H9 (cell line): ENCODE results near the gene CLPTM1L. TPM values are rescaled to one million over a fixed set of nuclear protein-coding genes. Genes with fewer than 3 reads are reported as not detected.
A peak's percentile ranks its signal among the peaks of the same experiment; 100 is the strongest.

Experiments
- DNase-seq: peaks from one replicate; pipeline ENCODE4 v3.0.0-alpha.2; 2017
- H2AFZ ChIP-seq: one replicate; pipeline ENCODE4 v1.6.1; 2013; ENCODE audit warnings: mild to moderate bottlenecking, low read length, control low read depth, moderate library complexity
- H2AK5ac ChIP-seq: 2 replicates; pipeline ENCODE4 v1.6.1; 2013; ENCODE audit warnings: low read length, control low read depth, mixed read lengths; ENCODE audit not compliant: insufficient read length
- H2BK120ac ChIP-seq: one replicate; pipeline ENCODE4 v1.6.1; 2013; ENCODE audit warnings: low read depth, mild to moderate bottlenecking, low read length, control low read depth, inconsistent platforms; ENCODE audit not compliant: poor library complexity, severe bottlenecking
- H2BK12ac ChIP-seq: 2 replicates; pipeline ENCODE4 v1.6.1; 2013; ENCODE audit warnings: low read length, control low read depth, mixed read lengths, low read depth; ENCODE audit not compliant: insufficient read length
- H2BK15ac ChIP-seq: 2 replicates; pipeline ENCODE4 v1.6.1; 2013; ENCODE audit warnings: low read depth, low read length, control low read depth
- H2BK20ac ChIP-seq: one replicate; pipeline ENCODE4 v1.6.1; 2013; ENCODE audit warnings: low read depth, mild to moderate bottlenecking, low read length, control low read depth, inconsistent platforms; ENCODE audit not compliant: poor library complexity, severe bottlenecking
- H2BK5ac ChIP-seq: 2 replicates; pipeline ENCODE4 v1.6.1; 2013; ENCODE audit warnings: low read length, control low read depth, mixed read lengths; ENCODE audit not compliant: insufficient read length
- H3K14ac ChIP-seq: 2 replicates; pipeline ENCODE4 v1.6.1; 2013; ENCODE audit warnings: low read length, control low read depth; ENCODE audit not compliant: insufficient read depth
- H3K18ac ChIP-seq: 2 replicates; pipeline ENCODE4 v1.6.1; 2013; ENCODE audit warnings: low read depth, mild to moderate bottlenecking, mixed read lengths, low read length, control low read depth; ENCODE audit not compliant: insufficient read length
- H3K23ac ChIP-seq: 2 replicates; pipeline ENCODE4 v1.6.1; 2013; ENCODE audit warnings: low read length, control low read depth, mixed read lengths, low read depth; ENCODE audit not compliant: insufficient read length
- H3K23me2 ChIP-seq: 2 replicates; pipeline ENCODE4 v1.6.1; 2013; ENCODE audit warnings: low read depth, mild to moderate bottlenecking, mixed read lengths, low read length, control low read depth; ENCODE audit not compliant: insufficient read length, poor library complexity, severe bottlenecking
- H3K27ac ChIP-seq: 2 replicates; pipeline ENCODE4 v1.5.1; 2013; ENCODE audit warnings: low read length, control low read depth, mixed read lengths, low read depth; ENCODE audit not compliant: insufficient read length
- H3K27me3 ChIP-seq: 2 replicates; pipeline ENCODE4 v1.6.1; 2013; ENCODE audit warnings: low read length, control low read depth, inconsistent platforms; ENCODE audit not compliant: insufficient read depth
- H3K4ac ChIP-seq: 2 replicates; pipeline ENCODE4 v1.6.1; 2013; ENCODE audit warnings: low read depth, mild to moderate bottlenecking, control low read depth, inconsistent platforms, low read length, moderate library complexity
- H3K4me1 ChIP-seq: 2 replicates; pipeline ENCODE4 v1.6.1; 2013; ENCODE audit warnings: low read length, control low read depth, inconsistent platforms; ENCODE audit not compliant: insufficient read depth
- H3K4me2 ChIP-seq: 2 replicates; pipeline ENCODE4 v1.6.1; 2013; ENCODE audit warnings: low read length, control low read depth, mixed read lengths; ENCODE audit not compliant: insufficient read length, insufficient read depth
- H3K56ac ChIP-seq: 2 replicates; pipeline ENCODE4 v1.6.1; 2013; ENCODE audit warnings: low read depth, mild to moderate bottlenecking, mixed read lengths, low read length, control low read depth; ENCODE audit not compliant: insufficient read length
- H3K79me1 ChIP-seq: 2 replicates; pipeline ENCODE4 v1.6.1; 2013; ENCODE audit warnings: low read depth, mild to moderate bottlenecking, moderate library complexity, low read length, control low read depth, inconsistent platforms; ENCODE audit not compliant: insufficient read depth, poor library complexity, severe bottlenecking
- H3K79me2 ChIP-seq: 2 replicates; pipeline ENCODE4 v1.6.1; 2013; ENCODE audit warnings: low read length, control low read depth, inconsistent platforms; ENCODE audit not compliant: insufficient read depth
- H3K9ac ChIP-seq: 2 replicates; pipeline ENCODE4 v1.6.1; 2013; ENCODE audit warnings: low read length, control low read depth, mixed read lengths; ENCODE audit not compliant: insufficient read length; ENCODE audit errors: extremely low read depth
- H3K9me3 ChIP-seq: one replicate; pipeline ENCODE4 v1.6.1; 2013; ENCODE audit warnings: low read depth, low read length, inconsistent platforms; ENCODE audit not compliant: control insufficient read depth
- H3T11ph ChIP-seq: one replicate; pipeline ENCODE4 v1.6.1; 2013; ENCODE audit warnings: mild to moderate bottlenecking, low read length, control low read depth, inconsistent platforms
- H4K20me1 ChIP-seq: one replicate; pipeline ENCODE4 v1.6.1; 2013; ENCODE audit not compliant: control insufficient read depth, insufficient read length, insufficient read depth
- H4K5ac ChIP-seq: 2 replicates; pipeline ENCODE4 v1.6.1; 2013; ENCODE audit warnings: low read depth, mild to moderate bottlenecking, mixed read lengths, low read length, control low read depth; ENCODE audit not compliant: insufficient read length
- H4K8ac ChIP-seq: replicated peaks from 2 replicates; pipeline ENCODE4 v1.6.1; 2013; ENCODE audit warnings: low read length, control low read depth, mixed read lengths, low read depth; ENCODE audit not compliant: insufficient read length
- H4K91ac ChIP-seq: 2 replicates; pipeline ENCODE4 v1.6.1; 2013; ENCODE audit warnings: low read depth, mild to moderate bottlenecking, moderate library complexity, mixed read lengths, low read length, control low read depth; ENCODE audit not compliant: insufficient read length
- H3K27ac Mint-ChIP-seq, 3 experiments: 2 replicates in 2 of 3; 3 replicates in 1 of 3; pipeline ENCODE4 v1.8.0; 2020 to 2021; ENCODE audit warnings: mixed read lengths in 3 of 3, mild to moderate bottlenecking in 1 of 3, moderate library complexity in 1 of 3
- H3K27me3 Mint-ChIP-seq: 2 replicates; pipeline ENCODE4 v1.8.0; 2021; ENCODE audit warnings: low read depth, mild to moderate bottlenecking, moderate library complexity, mixed read lengths
- H3K36me3 Mint-ChIP-seq, 3 experiments: 2 replicates in 2 of 3; 3 replicates in 1 of 3; pipeline ENCODE4 v1.8.0; 2020 to 2021; ENCODE audit warnings: low read depth in 3 of 3, mixed read lengths in 3 of 3; ENCODE audit not compliant: insufficient read depth in 1 of 3
- H3K4me1 Mint-ChIP-seq, 2 experiments: 2 replicates each; pipeline ENCODE4 v1.8.0; 2020; ENCODE audit warnings: mixed read lengths in 2 of 2
- H3K4me3 Mint-ChIP-seq, 2 experiments: 2 replicates in 1 of 2; 3 replicates in 1 of 2; pipeline ENCODE4 v1.8.0; 2020 to 2021; ENCODE audit warnings: mild to moderate bottlenecking in 2 of 2, mixed read lengths in 2 of 2, moderate library complexity in 1 of 2
- H3K9me3 Mint-ChIP-seq, 2 experiments: 2 replicates in 1 of 2; 3 replicates in 1 of 2; pipeline ENCODE4 v1.8.0; 2020; ENCODE audit warnings: mild to moderate bottlenecking in 2 of 2, mixed read lengths in 2 of 2, moderate library complexity in 1 of 2
- WGBS: extraction: QIAGEN DNeasy Blood & Tissue Kit; methylation state at CpG from one replicate; pipeline ENCODE4 v1.1.7; 2013; ENCODE audit warnings: missing lambda C conversion rate, low lambda C conversion rate, mixed read lengths; ENCODE audit not compliant: insufficient read length; ENCODE audit errors: extremely low coverage; 5-methylcytosine and 5-hydroxymethylcytosine counted together
- total RNA-seq: library from RNA; stranded (reverse); gene quantifications from 2 replicates; pipeline ENCODE4 v1.2.1, GENCODE V29; 2021
- TF ChIP-seq, protein P1 (sequence below): fragments of 200-600 bp; sonication (generic); conservative IDR thresholded peaks from 3 replicates; pipeline ENCODE4 v1.8.0; 2021; ENCODE audit warnings: antibody characterized with exemption, mild to moderate bottlenecking

Gene CLPTM1L
- total RNA-seq, 1 experiment from 2014 or later: 108 TPM

DNA sequence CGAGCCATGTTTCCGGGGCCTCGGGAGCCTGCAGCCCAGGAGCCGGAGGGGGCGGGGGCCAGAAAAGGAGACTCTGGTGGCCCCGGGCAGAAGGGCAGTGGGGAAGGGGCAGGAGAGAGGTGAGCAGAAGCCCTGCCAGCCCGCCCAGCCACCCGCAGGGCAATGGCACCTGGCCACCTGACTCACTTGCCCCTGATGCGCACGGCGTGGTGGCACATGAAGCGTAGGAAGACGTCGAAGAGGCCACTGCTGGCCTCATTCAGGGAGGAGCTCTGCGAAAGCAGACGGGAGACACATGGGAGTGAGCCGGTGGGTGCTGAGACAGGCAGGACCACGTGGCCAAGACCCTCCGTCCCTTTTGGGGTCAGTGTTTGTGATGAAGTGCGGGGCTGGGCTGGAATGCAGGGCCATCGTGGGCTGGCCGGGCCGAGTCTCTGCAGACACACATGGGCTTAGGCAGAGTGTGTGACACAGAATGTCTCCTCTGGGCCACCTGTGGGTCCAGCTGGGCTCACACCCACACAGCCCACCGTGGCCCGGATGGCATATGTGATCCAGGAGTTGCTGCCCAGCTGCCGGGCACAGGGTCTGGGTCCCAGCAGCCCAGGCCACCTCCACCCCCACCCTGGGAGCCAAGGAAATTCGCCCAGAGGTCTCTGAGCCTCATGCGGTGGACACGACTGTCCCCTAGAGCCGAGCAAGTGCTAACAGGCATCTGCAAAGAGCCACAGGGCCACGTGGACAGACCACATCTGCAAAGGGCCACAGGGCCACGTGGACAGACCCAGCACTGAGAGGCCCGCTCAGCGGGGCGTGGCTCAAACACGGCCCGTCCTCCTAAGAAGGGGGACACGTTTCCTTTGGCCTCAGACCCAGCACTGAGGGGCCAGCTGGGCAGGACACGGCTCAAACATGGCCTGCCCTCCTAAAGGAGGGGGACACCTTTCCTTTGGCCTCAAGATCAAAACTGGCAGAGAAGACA lies 73.7 kb downstream of the CLPTM1L start:
- Histone ChIP-seq H4K20me1 (no peaks in the 10 kb centered on the region), H2BK20ac (no peak overlapping the region), H2BK5ac (no peak overlapping the region), H4K91ac (no peak overlapping the region), H3K4me2 (no peak overlapping the region), H3T11ph (no peak overlapping the region), H4K8ac (no peak overlapping the region), H3K4me1 (no peaks in the 10 kb centered on the region), H2BK12ac (no peak overlapping the region), H3K27me3 (no peaks in the 10 kb centered on the region), H3K27ac (no peak overlapping the region), H2AFZ (no peak overlapping the region), H2BK120ac (no peak overlapping the region), H3K23ac (no peak overlapping the region), H3K9me3 (no peaks in the 10 kb centered on the region), H2AK5ac (no peak overlapping the region), H2BK15ac (no peak overlapping the region), H3K9ac (no peak overlapping the region), H3K56ac (no peak overlapping the region), H3K4ac (no peak overlapping the region), H3K14ac (no peak overlapping the region; the same call in 1 of the 2 replicates), H3K18ac (no peak overlapping the region), H3K79me2 (peaks cover 2% of the 10 kb centered on the region; the same call in 1 of the 2 replicates), H4K5ac (no peak overlapping the region), H3K23me2 (no peaks in the 10 kb centered on the region), H3K79me1 (no peaks in the 10 kb centered on the region)
- H3K9me3 Mint-ChIP-seq: no peaks in the 10 kb centered on the region
- H3K27ac Mint-ChIP-seq: peak overlapping the region in 2 of 3 experiments; percentile 27 to 34; a peak in 3 of 7 replicates
- peaks cover 20 to 40% (median 31%) of the 10 kb centered on the region in 3 experiments; a peak in 6 of 7 replicates for H3K36me3 Mint-ChIP-seq
- no peak for DNase-seq
- WGBS: no CpG with 5 or more reads among the region's 39 CpGs
- no peaks in the 10 kb centered on the region for H3K4me1 Mint-ChIP-seq
- H3K4me3 Mint-ChIP-seq: no peak overlapping the region
- H3K27me3 Mint-ChIP-seq: peaks cover 1% of the 10 kb centered on the region; the same call in 1 of the 2 replicates
- TF ChIP-seq, protein P1, sequence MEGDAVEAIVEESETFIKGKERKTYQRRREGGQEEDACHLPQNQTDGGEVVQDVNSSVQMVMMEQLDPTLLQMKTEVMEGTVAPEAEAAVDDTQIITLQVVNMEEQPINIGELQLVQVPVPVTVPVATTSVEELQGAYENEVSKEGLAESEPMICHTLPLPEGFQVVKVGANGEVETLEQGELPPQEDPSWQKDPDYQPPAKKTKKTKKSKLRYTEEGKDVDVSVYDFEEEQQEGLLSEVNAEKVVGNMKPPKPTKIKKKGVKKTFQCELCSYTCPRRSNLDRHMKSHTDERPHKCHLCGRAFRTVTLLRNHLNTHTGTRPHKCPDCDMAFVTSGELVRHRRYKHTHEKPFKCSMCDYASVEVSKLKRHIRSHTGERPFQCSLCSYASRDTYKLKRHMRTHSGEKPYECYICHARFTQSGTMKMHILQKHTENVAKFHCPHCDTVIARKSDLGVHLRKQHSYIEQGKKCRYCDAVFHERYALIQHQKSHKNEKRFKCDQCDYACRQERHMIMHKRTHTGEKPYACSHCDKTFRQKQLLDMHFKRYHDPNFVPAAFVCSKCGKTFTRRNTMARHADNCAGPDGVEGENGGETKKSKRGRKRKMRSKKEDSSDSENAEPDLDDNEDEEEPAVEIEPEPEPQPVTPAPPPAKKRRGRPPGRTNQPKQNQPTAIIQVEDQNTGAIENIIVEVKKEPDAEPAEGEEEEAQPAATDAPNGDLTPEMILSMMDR: no peak
